Keratinocyte (primary cell): ENCODE data around the gene EVX2. TPM values are rescaled to one million over a fixed set of nuclear protein-coding genes. Genes with fewer than 3 reads are reported as not detected.

Experiments
- DNase-seq: peaks from one replicate; pipeline ENCODE4 v3.0.0-alpha.2; 2011; ENCODE audit warnings: low read depth, missing footprints, low spot score
- FAIRE-seq: peaks from 2 replicates; lab custom pipeline; 2011; peaks lifted over from hg19 to GRCh38; lab: Jason Lieb, UNC
- H2AFZ ChIP-seq: 2 replicates; pipeline ENCODE4 v1.6.0; 2012; ENCODE audit warnings: low read length, control low read depth, inconsistent platforms; ENCODE audit not compliant: control insufficient read depth
- H3K27ac ChIP-seq: 2 replicates; pipeline ENCODE4 v1.5.1; 2011; ENCODE audit warnings: low read length; ENCODE audit not compliant: control insufficient read depth, insufficient read depth
- H3K27me3 ChIP-seq: 3 replicates; pipeline ENCODE4 v1.6.0; 2011; ENCODE audit warnings: low read length; ENCODE audit not compliant: control insufficient read depth, insufficient read depth; ENCODE audit errors: extremely low read depth
- H3K36me3 ChIP-seq, 2 experiments: 2 replicates in 1 of 2; 3 replicates in 1 of 2; pipeline ENCODE4 v1.5.1; 2011; ENCODE audit warnings: low read length in 2 of 2, mild to moderate bottlenecking in 1 of 2; ENCODE audit not compliant: control insufficient read depth in 2 of 2, insufficient read depth in 2 of 2; ENCODE audit errors: extremely low read depth in 1 of 2
- H3K4me1 ChIP-seq: 3 replicates; pipeline ENCODE4 v1.5.1; 2011; ENCODE audit warnings: low read length; ENCODE audit not compliant: control insufficient read depth, insufficient read depth; ENCODE audit errors: extremely low read depth
- H3K4me2 ChIP-seq: 3 replicates; pipeline ENCODE4 v1.6.0; 2011; ENCODE audit warnings: low read depth, low read length; ENCODE audit not compliant: control insufficient read depth, insufficient read depth; ENCODE audit errors: extremely low read depth
- H3K4me3 ChIP-seq, 3 experiments: fragments of 200-600 bp in 1 of 3; sonication (generic) in 1 of 3; 2 replicates in 2 of 3; 3 replicates in 1 of 3; pipeline ENCODE4 v1.5.1; 2011 to 2016; ENCODE audit warnings: low read length in 3 of 3, mild to moderate bottlenecking in 3 of 3, control low read depth in 2 of 3, inconsistent platforms in 1 of 3, low read depth in 1 of 3, mixed read lengths in 1 of 3, mixed run types in 1 of 3, moderate library complexity in 1 of 3; ENCODE audit not compliant: control insufficient read depth in 2 of 3, insufficient read depth in 2 of 3; ENCODE audit errors: extremely low read depth in 1 of 3
- H3K79me2 ChIP-seq: 2 replicates; pipeline ENCODE4 v1.6.0; 2012; ENCODE audit warnings: low read length; ENCODE audit not compliant: control insufficient read depth, insufficient read depth
- H3K9ac ChIP-seq: 3 replicates; pipeline ENCODE4 v1.6.0; 2011; ENCODE audit warnings: low read length; ENCODE audit not compliant: control insufficient read depth, insufficient read depth; ENCODE audit errors: extremely low read depth
- H3K9me1 ChIP-seq: 3 replicates; pipeline ENCODE4 v1.6.0; 2011; ENCODE audit warnings: low read length; ENCODE audit not compliant: control insufficient read depth, insufficient read depth; ENCODE audit errors: extremely low read depth
- H3K9me3 ChIP-seq: 2 replicates; pipeline ENCODE4 v1.5.1; 2012; ENCODE audit warnings: low read depth, low read length; ENCODE audit not compliant: control insufficient read depth
- H4K20me1 ChIP-seq: 3 replicates; pipeline ENCODE4 v1.6.0; 2011; ENCODE audit warnings: low read length; ENCODE audit not compliant: control insufficient read depth, insufficient read depth; ENCODE audit errors: extremely low read depth
- CTCF ChIP-seq, 3 experiments: IDR thresholded peaks in 1 of 3; conservative IDR thresholded peaks in 1 of 3; optimal IDR thresholded peaks in 1 of 3; 2 replicates in 2 of 3; 3 replicates in 1 of 3; pipeline versions ENCODE3 to v1.5.1; 2011; ENCODE audit warnings: low read length in 3 of 3, mild to moderate bottlenecking in 3 of 3, moderate library complexity in 2 of 3, control low read depth in 1 of 3, inconsistent platforms in 1 of 3; ENCODE audit not compliant: insufficient read depth in 2 of 3; ENCODE audit errors: extremely low read depth in 1 of 3
- EZH2 ChIP-seq: IDR thresholded peaks from one replicate; pipeline ENCODE4 v1.6.1; 2012; ENCODE audit warnings: inconsistent platforms, mild to moderate bottlenecking, low read length, moderate library complexity
- dilution Hi-C: fragments of 300-500 bp; cut with MboI; formaldehyde crosslinking; loops from one replicate; pipeline ENCODE4 v1.7.0; 2020; ENCODE audit warnings: low sequenced_read_pairs; ENCODE audit not compliant: extremely low pct_ligation_motif_present
- polyA plus RNA-seq, 5 experiments: library from polyadenylated mRNA; depleted of rRNA in 3 of 5; stranded (reverse) in 3 of 5; stranded (forward) in 1 of 5; unstranded in 1 of 5; fragments of >200 nt; gene quantifications; 1 replicate in 1 of 5; 2 replicates in 3 of 5; 3 replicates in 1 of 5; pipeline versions ENCODE4 v1.2.1 to v1.2.3, GENCODE V29; 2011 to 2012; ENCODE audit warnings: missing spikeins in 2 of 5, low read depth in 1 of 5, low replicate concordance in 1 of 5

Gene EVX2
- polyA plus RNA-seq, 1 donor (not counting 4 experiments of a cell fraction or from before 2014, with no cell fraction given): not detected

GRCh38 chr2:176120364-176121189 is 36.8 kb upstream of the EVX2 start:
- Histone ChIP-seq H3K79me2 (no peaks in the 10 kb centered on the region), H3K4me3 (no peak overlapping the region), H3K36me3 (no peaks in the 10 kb centered on the region), H3K9ac (no peak overlapping the region), H2AFZ (no peak overlapping the region), H3K4me2 (no peak overlapping the region), H3K9me3 (peaks cover 4% of the 10 kb centered on the region), H3K27ac (no peak overlapping the region), H4K20me1 (no peaks in the 10 kb centered on the region), H3K9me1 (no peaks in the 10 kb centered on the region), H3K27me3 (peaks cover 97% of the 10 kb centered on the region), H3K4me1 (no peaks in the 10 kb centered on the region)
- no peak for FAIRE-seq
- no peak for DNase-seq
- dilution Hi-C loops: no loop called here
- TF ChIP-seq CTCF (optimal IDR thresholded peaks at IDR 0.05 in 1 of 3, IDR thresholded peaks at IDR 0.05 in 1 of 3, conservative IDR thresholded peaks at IDR 0.05 in 1 of 3; ENCODE audit: extremely low read depth in 1 of 3, insufficient read depth in 2 of 3, low read length in 3 of 3): no peak
- no peak for TF ChIP-seq EZH2

GRCh38 chr2:176118601-176119339 is 35.0 kb upstream of the EVX2 start:
- no peaks in the 10 kb centered on the region for H3K79me2 ChIP-seq
- no peaks in the 10 kb centered on the region for H4K20me1 ChIP-seq
- H3K9me1 ChIP-seq: no peaks in the 10 kb centered on the region
- peaks cover 4% of the 10 kb centered on the region for H3K9me3 ChIP-seq
- H3K36me3 ChIP-seq: no peaks in the 10 kb centered on the region
- dilution Hi-C loops: no loop called here
- no peak overlapping the region for H2AFZ ChIP-seq
- no peak overlapping the region for H3K4me3 ChIP-seq
- no peaks in the 10 kb centered on the region for H3K4me1 ChIP-seq
- FAIRE-seq: no peak
- no peak overlapping the region for H3K27ac ChIP-seq
- no peak overlapping the region for H3K9ac ChIP-seq
- H3K4me2 ChIP-seq: no peak overlapping the region
- peak; percentile 29 to 46 (median 34) for TF ChIP-seq CTCF (optimal IDR thresholded peaks at IDR 0.05 in 1 of 3, IDR thresholded peaks at IDR 0.05 in 1 of 3, conservative IDR thresholded peaks at IDR 0.05 in 1 of 3; ENCODE audit: extremely low read depth in 1 of 3, insufficient read depth in 2 of 3, low read length in 3 of 3)
- TF ChIP-seq EZH2: peak; percentile 59
- peaks cover 97% of the 10 kb centered on the region for H3K27me3 ChIP-seq
- DNase-seq: no peak
